GM19238 (cell line): ENCODE measurements around the gene KSR2.

Experiments
- DNase-seq: peaks from one replicate; pipeline ENCODE4 v3.0.0; 2011; ENCODE audit warnings: low spot score; ENCODE audit not compliant: insufficient read length

The KSR2 gene

GRCh38 chr12:117695956-117696355 is 272.8 kb downstream of the KSR2 start:
- no peak for DNase-seq

- no peak for DNase-seq
These were observed 276.3 kb downstream of the KSR2 start for GRCh38 chr12:117692512-117692911.

- no peak for DNase-seq
These were observed 278.9 kb downstream of the KSR2 start for GRCh38 chr12:117689857-117690256.

GRCh38 chr12:117688446-117688845 is 280.3 kb downstream of the KSR2 start:
- no peak for DNase-seq

- DNase-seq: no peak
These were observed 281.8 kb downstream of the KSR2 start for GRCh38 chr12:117686911-117687377.

- DNase-seq: no peak
These were observed 282.6 kb downstream of the KSR2 start for GRCh38 chr12:117686210-117686609.

- no peak for DNase-seq
These were observed 283.5 kb downstream of the KSR2 start for GRCh38 chr12:117685110-117685926.

GRCh38 chr12:117684471-117684870 is 284.3 kb downstream of the KSR2 start:
- DNase-seq: no peak

- no peak for DNase-seq
These were observed 288.5 kb downstream of the KSR2 start for GRCh38 chr12:117680312-117680711.

GRCh38 chr12:117679776-117680175 is 289.0 kb downstream of the KSR2 start:
- DNase-seq: no peak

GRCh38 chr12:117674763-117675162 is 294.0 kb downstream of the KSR2 start:
- no peak for DNase-seq

GRCh38 chr12:117674313-117674712 is 294.5 kb downstream of the KSR2 start:
- DNase-seq: no peak

GRCh38 chr12:117671734-117672133 is 297.1 kb downstream of the KSR2 start:
- peak; percentile 23 for DNase-seq

GRCh38 chr12:117664169-117664568 is 304.6 kb downstream of the KSR2 start:
- no peak for DNase-seq

GRCh38 chr12:117662620-117663395 is 306.0 kb downstream of the KSR2 start:
- no peak for DNase-seq

- no peak for DNase-seq
These were observed 306.6 kb downstream of the KSR2 start for GRCh38 chr12:117662220-117662619.

GRCh38 chr12:117661471-117661870 is 307.3 kb downstream of the KSR2 start:
- DNase-seq: no peak

- no peak for DNase-seq
These were observed 307.9 kb downstream of the KSR2 start for GRCh38 chr12:117660896-117661295.

- no peak for DNase-seq
These were observed 310.6 kb downstream of the KSR2 start for GRCh38 chr12:117658226-117658625.

GRCh38 chr12:117649796-117650195 is 319.0 kb downstream of the KSR2 start:
- DNase-seq: no peak

- DNase-seq: no peak
These were observed 322.3 kb downstream of the KSR2 start for GRCh38 chr12:117646520-117646919.

- DNase-seq: no peak
These were observed 323.3 kb downstream of the KSR2 start for GRCh38 chr12:117645473-117645872.
